HG02759 (cell line): Measurements from ENCODE around the gene CROCC2.
A peak's percentile ranks its signal among the peaks of the same experiment; 100 is the strongest.

Source experiments
- ATAC-seq: cut with Tn5 transposase; IDR thresholded peaks from one replicate; pipeline ENCODE4 v1.9.1; 2021; ENCODE audit warnings: mild to moderate bottlenecking, moderate library complexity; ENCODE audit not compliant: unreplicated experiment

The CROCC2 gene

GRCh38 chr2:241031436-241032165 is 125.5 kb downstream of the CROCC2 start:
- ATAC-seq = no peak

- no peak for ATAC-seq
Measured at GRCh38 chr2:241033336-241033987, 127.3 kb downstream of the CROCC2 start.

- ATAC-seq = no peak
Measured at GRCh38 chr2:241033994-241034393, 127.9 kb downstream of the CROCC2 start.

- no peak for ATAC-seq
Measured at GRCh38 chr2:241034490-241035141, 128.5 kb downstream of the CROCC2 start.

GRCh38 chr2:241035142-241035817 is 129.1 kb downstream of the CROCC2 start:
- ATAC-seq = no peak

- ATAC-seq = peak; percentile 10
Measured at GRCh38 chr2:241035818-241036396, 129.8 kb downstream of the CROCC2 start.

GRCh38 chr2:241036397-241036963 is 130.3 kb downstream of the CROCC2 start:
- peak; percentile 85 for ATAC-seq

GRCh38 chr2:241036964-241037421 is 130.9 kb downstream of the CROCC2 start:
- peak; percentile 19 for ATAC-seq

- no peak for ATAC-seq
Measured at GRCh38 chr2:241037498-241037897, 131.4 kb downstream of the CROCC2 start.

GRCh38 chr2:241038374-241039180 is 132.4 kb downstream of the CROCC2 start:
- no peak for ATAC-seq

- ATAC-seq = no peak
Measured at GRCh38 chr2:241039416-241039815, 133.3 kb downstream of the CROCC2 start.

GRCh38 chr2:241040081-241040803 is 134.1 kb downstream of the CROCC2 start:
- ATAC-seq = no peak

GRCh38 chr2:241041589-241042158 is 135.5 kb downstream of the CROCC2 start:
- peak; percentile 76 for ATAC-seq
